Measurements from ENCODE around the gene MECP2. TPM values are rescaled to one million over a fixed set of nuclear protein-coding genes. Genes with fewer than 3 reads are reported as not detected.

Gene MECP2
- total RNA-seq, 1 experiment from 2014 or later: 61.4 TPM

- DNase-seq (ENCODE audit: low read depth): no peak
These were observed 18.2 kb upstream of the MECP2 start for GRCh38 chrX:154115750-154116149.

DNA sequence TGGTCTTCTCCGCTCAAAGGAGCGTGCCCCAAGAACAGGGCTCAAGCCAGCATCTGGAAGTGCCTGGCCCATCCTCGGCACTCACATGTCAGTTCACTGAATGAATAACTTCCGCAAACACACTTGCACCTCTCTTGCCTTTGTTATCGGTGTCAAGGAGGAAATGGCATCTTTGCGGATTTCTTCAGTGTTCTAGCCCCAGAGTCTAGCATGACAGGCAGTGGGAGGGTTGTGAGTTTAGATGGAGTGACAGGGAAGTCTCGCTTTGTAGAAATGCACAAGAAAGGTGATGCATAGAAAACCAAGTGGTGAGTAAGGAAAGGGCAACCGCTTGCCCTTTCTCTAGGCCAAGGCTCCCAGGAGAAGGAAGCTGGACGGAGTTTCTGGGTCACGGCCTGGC, 17.6 kb upstream of the MECP2 start:
- DNase-seq (ENCODE audit: low read depth): no peak

DNA sequence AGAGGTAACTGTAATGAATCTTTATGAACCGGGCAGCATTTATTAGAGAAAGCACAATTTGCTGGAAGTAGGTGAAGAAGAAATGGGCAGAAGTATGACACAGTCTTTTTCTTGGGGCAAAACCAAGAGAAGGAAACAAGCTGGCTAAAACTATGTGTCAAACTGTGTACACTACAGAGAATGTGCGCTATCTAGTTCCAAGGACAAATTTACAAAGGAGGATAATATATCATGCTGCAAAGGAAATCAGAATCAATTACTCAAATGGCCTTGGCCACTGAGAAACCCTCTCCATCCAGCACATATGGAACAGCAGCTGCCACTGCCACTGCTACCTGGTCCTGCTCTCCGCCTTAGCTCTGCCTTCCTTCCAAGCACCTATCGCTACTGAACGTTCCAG, 17.1 kb upstream of the MECP2 start:
- no peak for DNase-seq (ENCODE audit: low read depth)

DNA sequence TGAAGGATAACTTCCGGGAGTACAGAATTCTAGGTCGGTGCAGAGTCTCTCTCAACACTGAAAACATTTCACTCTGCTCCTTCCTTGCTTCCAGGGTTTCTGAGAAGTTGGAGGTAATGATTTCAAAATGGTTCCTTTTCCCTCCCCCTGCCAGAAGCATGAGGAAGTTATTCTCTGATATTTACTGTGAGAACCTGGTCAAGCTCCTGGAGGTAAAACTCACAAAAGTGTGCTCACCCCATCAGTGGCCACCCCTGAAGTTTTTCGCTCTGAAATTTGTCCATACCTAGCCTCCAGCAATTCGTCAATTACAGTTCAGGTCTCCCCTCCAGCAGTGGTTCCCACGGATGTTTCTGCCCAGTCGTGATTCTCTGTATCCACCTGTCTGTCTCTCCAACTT, 16.2 kb upstream of the MECP2 start:
- DNase-seq (ENCODE audit: low read depth): no peak

DNA sequence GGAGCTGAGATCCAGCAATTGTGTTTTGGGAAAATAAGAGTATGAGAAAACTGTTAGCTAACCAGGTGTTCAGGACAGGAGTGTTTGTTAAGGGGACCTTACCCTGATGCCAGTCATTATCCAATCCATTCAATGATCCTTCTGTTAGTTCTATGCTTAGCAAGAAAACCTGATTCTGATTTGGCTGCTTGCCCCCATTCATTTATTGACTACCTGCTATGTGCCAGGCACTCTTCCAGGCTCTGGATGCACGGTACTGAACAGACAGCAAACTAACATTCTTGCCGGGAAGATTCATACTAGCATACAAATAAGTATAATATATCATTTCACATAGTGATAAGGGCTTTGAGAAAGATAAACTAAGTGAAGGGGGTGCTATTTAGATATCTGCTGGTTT, 1.0 kb upstream of the MECP2 start:
- DNase-seq (ENCODE audit: low read depth): no peak

DNA sequence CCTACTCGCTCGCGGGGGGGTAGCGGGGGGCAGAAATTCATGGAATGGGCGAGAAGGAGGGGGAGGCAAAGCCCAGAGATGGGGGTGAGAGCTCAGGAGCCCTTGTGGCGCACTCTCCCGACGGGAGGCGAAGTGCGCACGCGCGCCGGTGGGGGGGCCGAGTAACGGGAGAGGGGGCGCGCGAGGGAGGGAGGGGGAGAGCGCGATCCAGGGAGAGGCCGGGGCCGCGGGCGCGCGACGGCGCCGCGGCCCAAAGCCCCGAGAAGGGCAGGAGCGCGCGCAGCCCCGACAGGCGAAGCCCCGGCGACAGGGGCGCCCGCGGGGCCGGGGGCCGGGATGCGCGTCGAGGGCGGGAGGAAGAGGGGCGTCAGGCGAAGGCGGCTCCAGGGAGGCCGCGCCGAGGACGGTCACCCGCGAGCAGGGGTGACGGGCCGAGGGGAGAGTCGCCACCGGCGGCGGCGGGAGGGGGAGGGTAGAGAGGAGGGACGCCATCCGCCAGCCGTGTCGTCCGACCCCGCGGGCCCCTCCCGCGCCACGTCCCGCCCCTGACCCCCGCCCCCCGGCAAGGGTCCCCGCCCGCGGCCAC, 421 bp downstream of the MECP2 start:
- peak; percentile 73 for DNase-seq (ENCODE audit: low read depth)

GRCh38 chrX:154096140-154097002, 1.1 kb downstream of the MECP2 start:
- DNase-seq (ENCODE audit: low read depth): peak; percentile 47

- no peak for DNase-seq (ENCODE audit: low read depth)
These were observed 2.7 kb downstream of the MECP2 start for GRCh38 chrX:154094833-154095232.

DNA sequence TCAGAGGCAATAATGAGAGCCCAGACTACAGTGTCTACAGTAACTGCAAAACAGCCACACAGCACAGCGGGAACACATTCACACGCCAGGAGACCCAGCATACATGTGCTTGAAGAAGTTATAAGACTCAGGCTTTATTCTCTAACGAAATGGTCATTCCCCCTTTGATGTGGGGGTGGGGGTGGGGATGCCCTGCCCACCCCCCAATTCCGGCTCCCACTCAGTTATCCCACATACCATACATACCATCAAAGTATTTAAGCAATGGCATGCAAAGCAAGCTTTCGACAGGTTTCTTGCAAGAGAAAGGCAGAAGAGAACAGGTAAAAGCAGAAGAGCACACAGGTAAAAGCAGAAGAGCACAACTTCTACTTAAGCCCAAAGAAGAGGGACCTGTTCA, 3.6 kb downstream of the MECP2 start:
- no peak for DNase-seq (ENCODE audit: low read depth)

GRCh38 chrX:154092371-154092770, 5.1 kb downstream of the MECP2 start:
- no peak for DNase-seq (ENCODE audit: low read depth)

DNA sequence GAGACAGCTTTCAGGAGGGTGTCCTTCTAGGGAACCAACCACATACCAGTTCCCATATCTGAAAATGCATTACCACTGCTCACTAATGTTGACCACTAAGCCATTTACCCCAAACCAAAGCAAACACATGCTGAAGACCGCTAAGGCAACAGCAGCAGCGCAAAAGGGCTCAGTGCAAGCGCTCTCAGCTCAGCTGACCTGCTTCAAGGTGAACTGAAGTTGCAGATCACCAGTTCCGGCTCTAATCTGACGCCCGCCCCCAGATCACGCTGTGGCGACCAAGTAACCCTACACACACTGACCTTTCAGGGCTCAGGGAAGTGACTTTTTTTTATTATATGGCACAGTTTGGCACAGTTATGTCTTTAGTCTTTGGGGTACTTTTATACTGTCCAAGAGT, 5.8 kb downstream of the MECP2 start:
- no peak for DNase-seq (ENCODE audit: low read depth)

GRCh38 chrX:154090731-154091130, 6.8 kb downstream of the MECP2 start:
- no peak for DNase-seq (ENCODE audit: low read depth)

DNA sequence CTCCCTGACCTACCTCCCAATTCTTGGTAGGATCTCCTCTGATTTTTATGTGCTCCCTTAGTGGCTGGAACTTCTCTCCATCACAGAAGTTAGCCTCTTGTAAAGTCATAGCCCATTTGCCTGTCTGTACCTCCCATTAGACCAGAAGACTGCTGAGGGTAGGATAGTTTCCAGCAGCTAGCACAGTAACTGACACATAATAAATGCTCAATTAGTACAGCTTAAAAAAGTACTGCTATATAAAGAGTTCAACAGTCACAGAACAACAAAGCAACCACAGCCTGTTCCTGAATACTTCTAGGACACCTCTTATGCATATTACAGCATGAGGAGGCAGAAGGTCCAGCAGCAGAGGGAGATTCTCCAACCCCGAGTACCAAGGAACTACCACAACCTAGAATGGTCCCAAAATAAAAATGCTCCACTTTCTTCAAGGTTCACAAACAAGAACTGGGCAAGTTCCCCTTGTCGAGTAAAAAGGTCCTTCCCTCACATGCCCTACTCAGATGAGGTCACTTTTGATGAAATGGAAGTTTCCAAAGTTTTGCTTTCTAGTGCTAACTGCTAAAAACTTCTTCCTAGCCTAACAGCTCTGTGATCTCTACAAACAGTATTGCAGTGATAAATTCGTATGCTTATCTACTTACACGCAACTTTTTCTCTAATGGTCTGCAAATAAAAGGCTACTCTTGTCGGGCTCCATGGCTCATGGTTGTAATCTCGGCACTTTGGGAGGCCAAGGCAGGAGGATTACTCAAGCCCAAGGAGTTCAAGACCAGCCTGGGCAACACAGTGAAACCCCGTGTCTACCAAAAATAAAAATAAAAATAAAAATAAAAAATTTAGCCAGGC, 12.8 kb downstream of the MECP2 start:
- DNase-seq (ENCODE audit: low read depth): no peak

DNA sequence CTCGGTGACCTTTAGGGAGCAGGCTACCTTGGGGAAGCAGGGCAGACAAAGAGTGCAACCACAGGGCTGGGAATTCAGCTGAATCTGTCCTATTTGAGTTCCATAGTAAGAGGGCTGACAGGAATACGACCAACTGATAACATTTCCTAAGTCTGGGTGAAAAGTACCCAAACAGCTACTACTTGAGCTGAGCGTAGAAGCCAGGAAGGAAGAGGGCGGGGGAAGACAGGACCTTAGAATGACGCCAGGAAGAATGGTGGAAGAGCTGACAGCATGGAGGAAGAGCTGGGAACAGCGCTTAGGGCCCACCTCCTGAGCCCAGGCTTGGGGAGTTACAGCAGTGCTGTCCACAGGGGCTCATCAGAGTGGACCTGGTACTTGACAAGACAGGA, 14.4 kb downstream of the MECP2 start:
- no peak for DNase-seq (ENCODE audit: low read depth)

- DNase-seq (ENCODE audit: low read depth): peak; percentile 52
These were observed 15.0 kb downstream of the MECP2 start for GRCh38 chrX:154082396-154083125.

GRCh38 chrX:154077101-154077500, 20.4 kb downstream of the MECP2 start:
- no peak for DNase-seq (ENCODE audit: low read depth)

GRCh38 chrX:154074199-154074598, 23.3 kb downstream of the MECP2 start:
- DNase-seq (ENCODE audit: low read depth): peak; percentile 87

- no peak for DNase-seq (ENCODE audit: low read depth)
These were observed 25.3 kb downstream of the MECP2 start for GRCh38 chrX:154072192-154072591.

DNA sequence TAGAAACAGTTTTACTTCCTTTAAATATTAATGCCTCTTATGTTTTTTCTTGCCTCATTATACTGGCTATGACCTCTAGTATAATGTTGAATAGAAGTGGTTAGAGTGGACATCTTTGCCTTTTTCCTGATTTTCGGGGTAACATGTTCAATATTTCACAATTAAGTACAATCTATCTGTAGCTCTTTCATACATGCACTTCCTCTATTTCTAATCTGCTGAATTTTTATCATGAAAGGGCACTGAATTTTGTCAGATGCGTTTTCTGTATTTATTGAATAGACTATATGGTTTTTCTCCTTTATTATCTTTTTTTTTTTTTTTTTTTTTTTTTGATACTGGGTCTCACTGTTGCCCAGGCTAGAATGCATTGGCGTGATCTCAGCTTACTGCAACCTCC, 29.0 kb downstream of the MECP2 start:
- DNase-seq (ENCODE audit: low read depth): no peak

GRCh38 chrX:154064637-154065435, 32.7 kb downstream of the MECP2 start:
- no peak for DNase-seq (ENCODE audit: low read depth)

GRCh38 chrX:154063234-154063633, 34.3 kb downstream of the MECP2 start:
- no peak for DNase-seq (ENCODE audit: low read depth)
